Panc1 (cell line): ENCODE measurements around the gene GREB1. TPM values are rescaled to one million over a fixed set of nuclear protein-coding genes. Genes with fewer than 3 reads are reported as not detected.

Experiments used
- ATAC-seq: fragments of 200-7000 bp; cut with Tn5 transposase; 2 replicates; pipeline ENCODE4 v1.9.1; 2020; ENCODE audit warnings: mild to moderate bottlenecking, moderate library complexity
- BruUV-seq: library from RNA; stranded (reverse); fragments of 400-500 nt; replicated peaks from 2 replicates; lab custom pipeline; 2021; lab: Mats Ljungman, UMichigan
- CTCF ChIA-PET: fragments of 300-600 bp; sonication (Branson Sonifier 250); formaldehyde crosslinking; loops from one replicate; lab custom pipeline; 2022; ENCODE audit warnings: antibody characterized with exemption; lab: Charles Lee
- POLR2A ChIA-PET: fragments of 300-600 bp; sonication (Branson Sonifier 250); formaldehyde crosslinking; loops from one replicate; lab custom pipeline; 2022; ENCODE audit warnings: antibody characterized with exemption; lab: Charles Lee
- DNase-seq: peaks from one replicate; pipeline ENCODE4 v3.0.0-alpha.2; 2010; ENCODE audit warnings: low read depth, low spot score
- H3K27ac ChIP-seq: 2 replicates; pipeline ENCODE4 v1.5.1; 2011; ENCODE audit warnings: mild to moderate bottlenecking, low read length, inconsistent platforms
- H3K27me3 ChIP-seq: fragments of 200-500 bp; sonication (Bioruptor generic); 2 replicates; pipeline ENCODE4 v1.6.0; 2014; ENCODE audit warnings: low read length, inconsistent platforms; ENCODE audit not compliant: control insufficient read depth, insufficient read depth
- H3K36me3 ChIP-seq: fragments of 200-500 bp; sonication (Bioruptor generic); 2 replicates; pipeline ENCODE4 v1.5.1; 2014; ENCODE audit warnings: inconsistent platforms, mild to moderate bottlenecking, low read length, moderate library complexity; ENCODE audit not compliant: control insufficient read depth, insufficient read depth
- H3K4me1 ChIP-seq: 2 replicates; pipeline ENCODE4 v1.5.1; 2011; ENCODE audit warnings: inconsistent platforms, mild to moderate bottlenecking, low read length, moderate library complexity; ENCODE audit not compliant: control insufficient read depth, insufficient read depth
- H3K4me3 ChIP-seq, 2 experiments: 2 replicates each; pipeline ENCODE4 v1.5.1; 2011 to 2012; ENCODE audit warnings: low read depth in 2 of 2, low read length in 2 of 2, mild to moderate bottlenecking in 2 of 2, inconsistent platforms in 1 of 2, moderate library complexity in 1 of 2
- H3K9me3 ChIP-seq: fragments of 200-500 bp; sonication (Bioruptor generic); 2 replicates; pipeline ENCODE4 v1.5.1; 2014; ENCODE audit warnings: low read depth, mild to moderate bottlenecking, inconsistent platforms, low read length, moderate library complexity; ENCODE audit not compliant: control insufficient read depth, insufficient read depth
- POLR2AphosphoS5 ChIP-seq: IDR thresholded peaks from 2 replicates; pipeline ENCODE4 v1.6.1; 2012; ENCODE audit warnings: mild to moderate bottlenecking, low read depth, low read length, moderate library complexity
- SIN3A ChIP-seq: IDR thresholded peaks from 2 replicates; pipeline ENCODE4 v1.6.1; 2012; ENCODE audit warnings: low read depth, mild to moderate bottlenecking, low read length, moderate library complexity, borderline replicate concordance; ENCODE audit not compliant: insufficient read depth
- TCF7L2 ChIP-seq: IDR thresholded peaks from 2 replicates; pipeline ENCODE4 v1.6.1; 2011; ENCODE audit warnings: mild to moderate bottlenecking, low read depth, low read length, inconsistent platforms
- in situ Hi-C: cut with HindIII; loops from 2 replicates; pipeline ENCODE4 v1.10.0; 2016; ENCODE audit warnings: low sequenced_read_pairs, low pct_unique_long_range_greater_than_20kb
- intact Hi-C: fragments of 100-400 bp; cut with micrococcal nuclease; formaldehyde crosslinking; loops from one replicate; pipeline ENCODE4 v1.10.0; 2022; ENCODE audit not compliant: unreplicated experiment
- total RNA-seq: library from RNA; stranded (reverse); gene quantifications from one replicate; pipeline ENCODE4 v1.2.1, GENCODE V29; 2021; ENCODE audit not compliant: unreplicated experiment
- TF ChIP-seq, protein P1 (sequence below): fragments of 450-650 bp; IDR thresholded peaks from 2 replicates; pipeline ENCODE4 v1.5.1; 2017; ENCODE audit warnings: mild to moderate bottlenecking
- TF ChIP-seq, protein P2 (sequence below), 2 experiments: IDR thresholded peaks; 2 replicates each; pipeline ENCODE4 v1.6.1; 2011 to 2012; ENCODE audit warnings: low read depth in 2 of 2, control low read depth in 1 of 2, low read length in 1 of 2, mild to moderate bottlenecking in 1 of 2, moderate library complexity in 1 of 2; ENCODE audit not compliant: insufficient read depth in 1 of 2

Gene GREB1
- total RNA-seq, 1 experiment from 2014 or later: 0.90 TPM

GRCh38 chr2:11559066-11559785, 25.4 kb downstream of the GREB1 start:
- in situ Hi-C loops: no loop called here
- Histone ChIP-seq H3K27me3 (peaks cover 15% of the 10 kb centered on the region), H3K9me3 (no peaks in the 10 kb centered on the region), H3K4me3 (no peak overlapping the region), H3K4me1 (no peaks in the 10 kb centered on the region), H3K36me3 (no peaks in the 10 kb centered on the region), H3K27ac (no peak overlapping the region)
- DNase-seq (no peak), ATAC-seq (no peak)
- TF ChIP-seq, protein P1, sequence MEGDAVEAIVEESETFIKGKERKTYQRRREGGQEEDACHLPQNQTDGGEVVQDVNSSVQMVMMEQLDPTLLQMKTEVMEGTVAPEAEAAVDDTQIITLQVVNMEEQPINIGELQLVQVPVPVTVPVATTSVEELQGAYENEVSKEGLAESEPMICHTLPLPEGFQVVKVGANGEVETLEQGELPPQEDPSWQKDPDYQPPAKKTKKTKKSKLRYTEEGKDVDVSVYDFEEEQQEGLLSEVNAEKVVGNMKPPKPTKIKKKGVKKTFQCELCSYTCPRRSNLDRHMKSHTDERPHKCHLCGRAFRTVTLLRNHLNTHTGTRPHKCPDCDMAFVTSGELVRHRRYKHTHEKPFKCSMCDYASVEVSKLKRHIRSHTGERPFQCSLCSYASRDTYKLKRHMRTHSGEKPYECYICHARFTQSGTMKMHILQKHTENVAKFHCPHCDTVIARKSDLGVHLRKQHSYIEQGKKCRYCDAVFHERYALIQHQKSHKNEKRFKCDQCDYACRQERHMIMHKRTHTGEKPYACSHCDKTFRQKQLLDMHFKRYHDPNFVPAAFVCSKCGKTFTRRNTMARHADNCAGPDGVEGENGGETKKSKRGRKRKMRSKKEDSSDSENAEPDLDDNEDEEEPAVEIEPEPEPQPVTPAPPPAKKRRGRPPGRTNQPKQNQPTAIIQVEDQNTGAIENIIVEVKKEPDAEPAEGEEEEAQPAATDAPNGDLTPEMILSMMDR: no peak
- no peak for TF ChIP-seq TCF7L2
- no peak for TF ChIP-seq POLR2AphosphoS5
- ChIA-PET POLR2A (no interaction called here), CTCF (no interaction called here)
- intact Hi-C loops: no loop called here
- BruUV-seq: no TSS peak

- in situ Hi-C loops: no loop called here
- TF ChIP-seq, protein P2, sequence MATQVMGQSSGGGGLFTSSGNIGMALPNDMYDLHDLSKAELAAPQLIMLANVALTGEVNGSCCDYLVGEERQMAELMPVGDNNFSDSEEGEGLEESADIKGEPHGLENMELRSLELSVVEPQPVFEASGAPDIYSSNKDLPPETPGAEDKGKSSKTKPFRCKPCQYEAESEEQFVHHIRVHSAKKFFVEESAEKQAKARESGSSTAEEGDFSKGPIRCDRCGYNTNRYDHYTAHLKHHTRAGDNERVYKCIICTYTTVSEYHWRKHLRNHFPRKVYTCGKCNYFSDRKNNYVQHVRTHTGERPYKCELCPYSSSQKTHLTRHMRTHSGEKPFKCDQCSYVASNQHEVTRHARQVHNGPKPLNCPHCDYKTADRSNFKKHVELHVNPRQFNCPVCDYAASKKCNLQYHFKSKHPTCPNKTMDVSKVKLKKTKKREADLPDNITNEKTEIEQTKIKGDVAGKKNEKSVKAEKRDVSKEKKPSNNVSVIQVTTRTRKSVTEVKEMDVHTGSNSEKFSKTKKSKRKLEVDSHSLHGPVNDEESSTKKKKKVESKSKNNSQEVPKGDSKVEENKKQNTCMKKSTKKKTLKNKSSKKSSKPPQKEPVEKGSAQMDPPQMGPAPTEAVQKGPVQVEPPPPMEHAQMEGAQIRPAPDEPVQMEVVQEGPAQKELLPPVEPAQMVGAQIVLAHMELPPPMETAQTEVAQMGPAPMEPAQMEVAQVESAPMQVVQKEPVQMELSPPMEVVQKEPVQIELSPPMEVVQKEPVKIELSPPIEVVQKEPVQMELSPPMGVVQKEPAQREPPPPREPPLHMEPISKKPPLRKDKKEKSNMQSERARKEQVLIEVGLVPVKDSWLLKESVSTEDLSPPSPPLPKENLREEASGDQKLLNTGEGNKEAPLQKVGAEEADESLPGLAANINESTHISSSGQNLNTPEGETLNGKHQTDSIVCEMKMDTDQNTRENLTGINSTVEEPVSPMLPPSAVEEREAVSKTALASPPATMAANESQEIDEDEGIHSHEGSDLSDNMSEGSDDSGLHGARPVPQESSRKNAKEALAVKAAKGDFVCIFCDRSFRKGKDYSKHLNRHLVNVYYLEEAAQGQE (IDR thresholded peaks at IDR 0.05; ENCODE audit: insufficient read depth in 1 of 2, low read depth in 2 of 2, low read length in 1 of 2): no peak
- TF ChIP-seq POLR2AphosphoS5 (no peak), TCF7L2 (no peak), SIN3A (no peak)
- TF ChIP-seq, protein P1: no peak
- H3K27me3 ChIP-seq: peaks cover 12% of the 10 kb centered on the region
- ChIA-PET CTCF (no interaction called here), POLR2A (no interaction called here)
- H3K4me3 ChIP-seq: no peak overlapping the region
- intact Hi-C loops: no loop called here
- H3K4me1 ChIP-seq: no peaks in the 10 kb centered on the region
- no TSS peak for BruUV-seq
- DNase-seq: no peak
- no peak for ATAC-seq
- no peak overlapping the region for H3K27ac ChIP-seq
- no peaks in the 10 kb centered on the region for H3K9me3 ChIP-seq
- H3K36me3 ChIP-seq: no peaks in the 10 kb centered on the region
Measured at GRCh38 chr2:11559786-11560155, 25.9 kb downstream of the GREB1 start.
